ENCODE data around the gene HECA. TPM values are rescaled to one million over a fixed set of nuclear protein-coding genes. Genes with fewer than 3 reads are reported as not detected.

HECA gene
- total and polyA plus RNA-seq, 3 donors (not counting 1 experiment from before 2014, with no cell fraction given) = 5.7 to 23.8 (median 15.0) TPM

Other genes starting within 250 kb of the HECA start
- gene REPS1, start 146.8 kb upstream of the HECA start, total RNA-seq = 10 to 100 TPM; 39.5 to 55.8 TPM
- gene REPS1, start 146.8 kb upstream of the HECA start, polyA plus RNA-seq = 45.8 TPM
- 10 to 100 TPM; 42.5 to 50.4 TPM for gene ABRACL, start 106.3 kb upstream of the HECA start, total RNA-seq
- 65.2 TPM for gene ABRACL, start 106.3 kb upstream of the HECA start, polyA plus RNA-seq
- not detected for gene TXLNB, start 156.9 kb downstream of the HECA start, total RNA-seq
- not detected for gene TXLNB, start 156.9 kb downstream of the HECA start, polyA plus RNA-seq
- 10 to 100 TPM; 26.4 to 55.8 TPM for gene CITED2, start 239.6 kb downstream of the HECA start, total RNA-seq
- 17.9 TPM for gene CITED2, start 239.6 kb downstream of the HECA start, polyA plus RNA-seq

Data from mammary epithelial cell (primary cell).